ENCODE data around the gene SLC30A9. TPM values are rescaled to one million over a fixed set of nuclear protein-coding genes. Genes with fewer than 3 reads are reported as not detected.

The SLC30A9 gene
- total and polyA plus RNA-seq, 2 donors (not counting 3 experiments of a cell fraction or from before 2014, with no cell fraction given): 24.5 to 40.6 TPM

DNA sequence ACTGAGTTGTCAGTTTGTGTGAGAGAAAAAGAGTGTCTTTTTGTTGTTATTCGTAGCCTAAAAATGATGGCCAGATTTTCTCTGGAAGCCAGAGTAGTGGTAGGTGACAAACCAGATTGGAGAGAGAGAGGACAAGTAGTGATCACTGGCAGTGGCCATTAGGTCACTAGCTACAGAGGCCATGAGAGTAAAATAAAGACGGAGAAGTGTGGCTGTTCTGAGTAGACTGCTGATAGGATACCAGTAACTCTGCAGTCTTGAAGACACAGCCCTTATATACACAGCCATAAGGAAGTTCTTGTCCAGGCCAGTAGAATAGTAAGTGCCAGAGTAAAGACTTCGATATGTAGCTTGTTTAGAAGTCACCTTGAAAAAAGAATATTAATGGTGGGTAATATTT, 7.7 kb downstream of the SLC30A9 start:
- DNase-seq (ENCODE audit: low read depth, low spot score) (no peak), FAIRE-seq (no peak)
- Histone ChIP-seq H3K4me2 (ENCODE audit: insufficient read depth, low read length) (no peak overlapping the region), H3K4me3 (replicated peaks in 1 of 3; ENCODE audit: insufficient read depth in 1 of 3, low read depth in 1 of 3, low read length in 3 of 3) (no peak overlapping the region), H3K27me3 (ENCODE audit: control insufficient read depth in 2 of 2, insufficient read depth in 2 of 2, low read length in 2 of 2) (no peaks in the 10 kb centered on the region), H3K9me3 (replicated peaks; ENCODE audit: control insufficient read depth, insufficient read depth, low read length) (no peaks in the 10 kb centered on the region), H3K4me1 (ENCODE audit: control insufficient read depth, extremely low read depth, insufficient read depth, low read length) (no peaks in the 10 kb centered on the region), H3K79me2 (ENCODE audit: control insufficient read depth, insufficient read depth, low read length) (peaks cover 15% of the 10 kb centered on the region), H2AFZ (ENCODE audit: low read depth, low read length) (no peak overlapping the region), H3K36me3 (ENCODE audit: control insufficient read depth in 2 of 2, extremely low read depth in 1 of 2, insufficient read depth in 2 of 2, low read length in 2 of 2) (no peaks in the 10 kb centered on the region), H3K9ac (replicated peaks; ENCODE audit: extremely low read depth, insufficient read depth, low read length) (no peak overlapping the region), H3K9me1 (replicated peaks; ENCODE audit: control insufficient read depth, extremely low read depth, insufficient read depth, low read length) (no peaks in the 10 kb centered on the region), H3K27ac (ENCODE audit: insufficient read depth, low read depth, low read length) (no peak overlapping the region), H4K20me1 (replicated peaks; ENCODE audit: control insufficient read depth, extremely low read depth, insufficient read depth, low read length) (no peaks in the 10 kb centered on the region)
- intact Hi-C loops (cut with micrococcal nuclease): no loop called here
- dilution Hi-C loops (cut with MboI; ENCODE audit: extremely low pct_ligation_motif_present, low sequenced_read_pairs): no loop called here
- TF ChIP-seq JUN (IDR thresholded peaks at IDR 0.05; ENCODE audit: borderline replicate concordance, insufficient read depth, insufficient read length, low read depth): no peak
- TF ChIP-seq POLR2AphosphoS5 (IDR thresholded peaks at IDR 0.05; ENCODE audit: insufficient read depth, low read depth, low read length): no peak
- no peak for TF ChIP-seq CTCF (IDR thresholded peaks at IDR 0.05; ENCODE audit: extremely low read depth in 1 of 2, insufficient read depth in 1 of 2, low read depth in 1 of 2, low read length in 2 of 2)
- TF ChIP-seq POLR2A (IDR thresholded peaks at IDR 0.05; ENCODE audit: low read depth, low read length): no peak
- ChIA-PET CTCF (no interaction called here), POLR2A (no interaction called here)
- no TSS peak for BruUV-seq (replicated peaks)

DNA sequence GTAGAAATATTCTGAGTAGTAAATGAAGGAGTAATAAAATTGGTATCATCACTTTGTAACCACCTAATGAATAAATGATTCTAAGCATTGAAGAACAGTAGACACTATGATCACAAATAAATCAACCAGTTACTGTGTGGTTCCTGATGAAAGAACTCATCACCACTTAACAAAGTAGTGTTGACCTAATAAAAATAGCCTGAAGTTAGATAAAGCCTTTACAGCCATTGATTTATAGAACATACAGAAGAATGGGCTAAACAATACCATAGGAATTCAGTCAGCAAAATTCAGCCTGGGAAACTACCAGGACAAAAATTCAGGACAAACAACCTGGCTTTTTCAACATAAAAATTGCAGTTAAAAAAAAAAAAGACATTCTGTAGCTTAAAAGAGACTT, 9.0 kb downstream of the SLC30A9 start:
- CTCF ChIA-PET: no interaction called here
- no peaks in the 10 kb centered on the region for H3K36me3 ChIP-seq (ENCODE audit: control insufficient read depth in 2 of 2, extremely low read depth in 1 of 2, insufficient read depth in 2 of 2, low read length in 2 of 2)
- FAIRE-seq: no peak
- no peaks in the 10 kb centered on the region for H3K9me3 ChIP-seq (replicated peaks; ENCODE audit: control insufficient read depth, insufficient read depth, low read length)
- H3K9ac ChIP-seq (replicated peaks; ENCODE audit: extremely low read depth, insufficient read depth, low read length): no peak overlapping the region
- H3K4me1 ChIP-seq (ENCODE audit: control insufficient read depth, extremely low read depth, insufficient read depth, low read length): no peaks in the 10 kb centered on the region
- no peaks in the 10 kb centered on the region for H3K27me3 ChIP-seq (ENCODE audit: control insufficient read depth in 2 of 2, insufficient read depth in 2 of 2, low read length in 2 of 2)
- POLR2A ChIA-PET: no interaction called here
- no peaks in the 10 kb centered on the region for H4K20me1 ChIP-seq (replicated peaks; ENCODE audit: control insufficient read depth, extremely low read depth, insufficient read depth, low read length)
- BruUV-seq (replicated peaks): no TSS peak
- no peaks in the 10 kb centered on the region for H3K9me1 ChIP-seq (replicated peaks; ENCODE audit: control insufficient read depth, extremely low read depth, insufficient read depth, low read length)
- no peak overlapping the region for H3K27ac ChIP-seq (ENCODE audit: insufficient read depth, low read depth, low read length)
- no peak for DNase-seq (ENCODE audit: low read depth, low spot score)
- dilution Hi-C loops (cut with MboI; ENCODE audit: extremely low pct_ligation_motif_present, low sequenced_read_pairs) (no loop called here), intact Hi-C loops (cut with micrococcal nuclease) (no loop called here)
- H3K4me3 ChIP-seq (replicated peaks in 1 of 3; ENCODE audit: insufficient read depth in 1 of 3, low read depth in 1 of 3, low read length in 3 of 3): no peak overlapping the region
- no peak for TF ChIP-seq GATA2 (IDR thresholded peaks at IDR 0.05; ENCODE audit: insufficient read depth, insufficient read length, low read depth, low read length)
- TF ChIP-seq MAX (IDR thresholded peaks at IDR 0.05; ENCODE audit: insufficient read depth, insufficient read length): no peak
- H3K4me2 ChIP-seq (ENCODE audit: insufficient read depth, low read length): no peak overlapping the region
- H3K79me2 ChIP-seq (ENCODE audit: control insufficient read depth, insufficient read depth, low read length): peaks cover 18% of the 10 kb centered on the region
- no peak overlapping the region for H2AFZ ChIP-seq (ENCODE audit: low read depth, low read length)

Measured in endothelial cell of umbilical vein (primary cell).